GM19023 (cell line): Measurements from ENCODE around the gene RTKN2.
A peak's percentile ranks its signal among the peaks of the same experiment; 100 is the strongest.
"Not testable (repeated sequence)": the region's sequence is repeated elsewhere in the genome, so short reads cannot be mapped to it uniquely, and the experiment has no call there.

ENCODE experiments used
- ATAC-seq: cut with Tn5 transposase; IDR thresholded peaks from one replicate; pipeline ENCODE4 v1.9.1; 2021; ENCODE audit warnings: mild to moderate bottlenecking, moderate library complexity; ENCODE audit not compliant: unreplicated experiment

RTKN2 gene

DNA sequence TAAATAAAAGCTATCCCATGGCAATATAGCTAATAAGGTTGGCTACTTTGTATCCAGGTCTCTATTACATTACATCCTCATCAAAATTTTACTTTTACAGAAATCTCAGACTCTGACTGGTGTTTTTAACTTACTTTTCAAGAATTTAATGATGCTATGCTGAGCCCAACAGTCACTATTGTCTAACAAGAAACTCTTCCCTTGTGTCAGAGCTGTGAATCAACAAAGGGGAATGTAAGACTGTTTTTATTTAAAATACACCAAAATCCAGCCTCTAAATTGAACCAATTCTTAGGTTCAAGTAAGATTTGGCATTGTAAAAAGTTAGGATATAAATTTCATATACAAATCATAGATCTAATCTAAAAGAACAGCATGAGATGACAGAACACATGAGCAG, 7.0 kb downstream of the RTKN2 start:
- ATAC-seq = no peak

DNA sequence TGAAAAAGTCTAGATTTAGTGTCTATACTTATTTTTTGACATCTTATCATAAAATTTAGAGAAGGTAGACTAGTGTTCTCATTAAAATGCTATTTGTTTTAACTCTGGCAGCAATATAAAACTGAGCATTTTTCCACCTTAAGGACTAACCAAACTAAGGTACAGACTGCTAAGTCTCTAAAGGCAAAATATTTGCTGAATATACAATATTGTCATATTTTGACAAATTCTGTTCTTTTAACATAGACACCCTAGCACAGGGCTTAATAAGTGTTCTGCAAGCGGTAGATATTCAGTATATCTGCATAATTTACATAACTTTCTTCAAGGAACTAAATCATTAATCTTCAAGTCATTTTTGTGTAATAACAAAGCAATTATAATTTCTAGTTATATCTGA, 8.6 kb downstream of the RTKN2 start:
- no peak for ATAC-seq

DNA sequence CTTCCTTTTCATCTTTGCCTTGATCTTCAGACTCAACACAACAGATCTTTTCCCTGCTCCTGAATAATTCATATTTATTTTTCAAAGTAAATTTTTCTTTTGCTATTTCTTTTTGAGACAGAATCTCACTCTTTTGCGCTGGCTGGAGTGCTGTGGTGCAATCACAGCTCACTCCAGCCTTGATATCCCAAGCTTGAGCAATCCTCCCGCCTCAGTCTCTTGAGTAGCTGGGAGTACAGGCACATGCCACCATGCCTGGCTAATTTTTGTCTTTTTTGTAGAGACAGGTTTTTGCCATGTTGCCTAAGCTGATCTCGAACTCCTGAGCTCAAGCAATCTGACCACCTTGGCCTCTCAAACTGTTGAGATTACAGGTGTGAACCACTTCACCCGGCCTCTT, 9.2 kb downstream of the RTKN2 start:
- no peak for ATAC-seq

DNA sequence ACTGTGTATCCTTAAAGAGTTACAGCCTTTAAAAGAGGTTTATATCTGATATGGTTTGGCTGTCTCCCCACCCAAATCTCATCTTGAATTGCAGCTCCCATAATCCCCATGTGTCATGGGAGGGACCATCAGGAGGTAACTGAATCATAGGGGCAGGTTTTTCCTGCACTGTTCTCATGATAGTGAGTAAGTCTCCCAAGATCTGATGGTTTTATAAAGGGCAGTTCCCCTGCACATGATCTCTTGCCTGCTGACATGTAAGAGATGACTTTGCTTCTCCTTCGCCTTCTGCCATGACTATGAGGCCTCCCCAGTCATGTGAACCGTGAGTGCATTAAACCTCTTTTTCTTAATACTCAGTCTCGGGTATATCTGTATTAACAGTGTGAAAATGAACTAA, 9.7 kb downstream of the RTKN2 start:
- ATAC-seq = no peak

DNA sequence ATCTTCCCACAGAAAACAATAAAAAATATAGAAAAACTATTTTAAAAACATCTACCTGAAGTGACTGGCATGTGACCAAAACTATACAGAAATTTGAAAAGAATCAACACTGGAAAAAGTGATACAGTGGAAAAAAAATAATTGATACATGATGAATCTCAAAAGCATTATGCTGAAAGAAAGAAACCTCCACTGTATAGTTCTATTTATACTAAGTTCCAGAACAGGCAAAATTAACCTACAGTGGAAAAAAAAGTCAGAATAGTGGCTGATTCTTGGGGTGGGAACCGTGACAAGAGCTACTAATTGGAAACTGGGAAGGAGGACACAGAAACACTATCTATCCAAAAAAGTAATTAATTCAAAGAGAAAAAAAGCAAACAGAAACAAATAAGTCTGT, 14.9 kb downstream of the RTKN2 start:
- ATAC-seq = no peak

DNA sequence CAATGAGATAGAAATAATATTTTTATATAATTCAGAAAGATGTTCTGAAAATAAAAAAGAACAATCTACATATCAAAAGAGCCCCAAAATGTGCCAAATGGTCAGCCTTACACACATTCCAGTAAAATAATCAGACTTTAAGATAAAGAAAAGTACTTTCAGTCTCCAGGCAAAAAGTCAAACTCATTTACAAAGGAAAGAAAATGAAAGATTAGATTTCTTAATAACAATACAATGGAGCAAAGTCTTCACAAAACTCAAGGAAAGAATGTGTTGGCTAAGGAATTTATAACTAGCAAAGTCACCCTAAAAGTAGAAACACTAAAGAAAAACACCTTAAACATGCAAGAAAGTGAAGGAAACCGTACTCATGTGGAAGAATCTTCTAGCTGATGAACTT, 16.6 kb downstream of the RTKN2 start:
- no peak for ATAC-seq

DNA sequence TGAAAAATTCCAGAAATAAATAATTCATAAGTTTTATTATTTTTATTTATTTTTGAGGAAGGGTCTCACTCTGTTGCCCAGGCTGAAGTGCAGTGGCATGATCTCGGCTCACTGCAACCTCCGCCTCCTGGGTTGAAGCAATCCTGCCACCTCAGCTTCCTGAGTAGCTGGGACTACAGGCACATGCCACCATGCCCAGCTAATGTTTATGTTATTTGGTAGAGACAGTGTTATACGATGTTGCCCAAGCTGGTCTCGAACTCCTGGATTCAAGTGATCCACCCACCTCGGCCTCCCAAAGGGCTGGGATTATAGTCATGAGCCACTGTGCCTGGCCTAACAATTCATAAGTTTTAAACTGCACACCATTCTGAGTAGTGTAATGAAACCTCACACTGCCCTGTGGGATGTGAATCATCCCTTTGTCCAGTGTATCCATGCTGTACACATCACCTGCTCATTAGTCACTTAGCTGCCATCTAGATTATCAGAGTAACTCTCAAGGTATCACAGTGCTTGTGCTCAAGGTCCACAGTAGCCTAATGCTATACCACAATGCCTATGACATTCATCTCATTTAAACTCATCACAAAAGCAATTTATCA, 17.9 kb downstream of the RTKN2 start:
- no peak for ATAC-seq

DNA sequence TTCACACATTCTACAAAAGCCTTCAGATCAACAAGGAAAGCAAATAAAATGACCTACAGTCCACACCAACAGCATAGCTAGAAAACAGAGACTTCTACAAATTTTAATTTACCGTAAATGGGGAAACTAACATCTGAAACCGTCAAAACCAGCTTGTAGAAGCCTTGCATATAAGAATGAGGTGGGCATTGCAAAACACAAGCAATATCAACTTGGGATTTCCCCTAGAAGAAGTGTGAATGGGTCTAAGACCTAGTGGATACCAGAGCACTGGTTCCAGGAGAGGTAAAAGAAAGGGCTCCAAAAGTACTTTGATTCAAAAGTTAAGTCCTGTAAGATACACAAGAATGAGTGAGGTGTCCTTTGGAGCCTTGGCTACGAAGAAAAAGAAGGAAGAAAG, 18.7 kb downstream of the RTKN2 start:
- ATAC-seq = no peak

DNA sequence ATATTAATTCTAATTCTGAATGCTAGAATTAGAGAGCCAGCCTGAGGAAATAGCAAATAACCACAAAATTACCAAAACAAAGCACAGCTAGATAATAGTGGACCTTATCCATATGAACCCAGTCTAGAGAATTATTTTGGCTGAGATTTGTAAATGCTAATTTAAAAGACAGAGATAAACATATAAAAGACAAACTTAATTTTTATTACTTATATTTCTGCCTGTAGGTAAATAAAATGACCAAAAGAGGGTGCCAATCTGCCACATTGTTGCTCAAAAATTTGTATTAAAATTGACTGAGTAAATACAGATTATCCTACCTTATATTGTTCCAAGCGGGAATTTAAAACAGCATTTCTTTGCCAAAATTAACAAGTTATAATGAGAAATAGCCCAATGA, 20.2 kb downstream of the RTKN2 start:
- no peak for ATAC-seq

DNA sequence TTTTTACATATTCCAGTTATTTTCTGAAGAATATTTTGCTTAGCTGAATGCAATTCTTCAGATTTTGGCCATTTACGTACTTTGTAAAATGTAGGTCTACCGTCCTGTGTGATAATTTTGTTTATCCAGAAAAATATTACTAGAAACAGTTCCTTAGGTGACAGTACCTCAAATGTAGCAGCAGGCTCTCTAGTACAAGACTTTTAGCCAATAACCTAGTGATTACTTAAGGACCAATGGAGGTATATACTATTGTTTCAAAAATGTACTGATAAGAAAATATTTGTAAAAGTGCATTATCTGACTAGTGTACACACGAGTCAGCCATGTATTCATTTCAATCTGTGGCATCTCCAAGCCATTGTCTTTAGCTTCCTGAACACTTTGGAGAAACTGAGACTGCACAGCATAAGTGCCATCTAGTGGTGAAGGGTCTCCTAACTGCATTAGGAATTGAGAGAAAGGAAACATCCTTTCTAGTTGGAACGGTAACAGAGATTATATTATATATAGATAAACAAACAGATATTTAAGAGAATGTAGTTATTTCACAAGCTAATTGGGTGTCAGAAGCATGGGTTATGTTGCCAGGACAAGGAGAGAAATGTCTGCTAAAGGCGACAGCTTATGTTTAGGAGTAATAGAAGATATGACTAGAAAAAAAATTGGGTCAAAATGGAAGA, 23.7 kb downstream of the RTKN2 start:
- no peak for ATAC-seq

DNA sequence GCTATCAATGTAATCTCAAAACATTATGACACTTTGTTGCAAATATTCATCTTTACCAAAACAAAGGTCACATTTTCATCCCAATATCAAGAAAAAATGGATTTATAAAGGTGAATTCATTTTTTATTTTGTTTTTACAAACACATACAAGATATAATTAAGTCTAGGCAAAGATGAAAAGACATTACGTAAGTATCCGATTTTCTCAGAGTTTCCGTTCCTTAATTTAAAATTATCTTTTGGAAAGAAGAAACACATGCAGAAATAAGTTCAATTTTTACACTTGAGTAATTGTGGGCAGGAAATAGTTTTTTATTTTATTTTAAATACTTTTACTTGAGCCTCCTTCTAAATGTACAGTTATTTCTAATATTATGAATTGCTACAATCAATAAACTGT, 24.6 kb downstream of the RTKN2 start:
- no peak for ATAC-seq

DNA sequence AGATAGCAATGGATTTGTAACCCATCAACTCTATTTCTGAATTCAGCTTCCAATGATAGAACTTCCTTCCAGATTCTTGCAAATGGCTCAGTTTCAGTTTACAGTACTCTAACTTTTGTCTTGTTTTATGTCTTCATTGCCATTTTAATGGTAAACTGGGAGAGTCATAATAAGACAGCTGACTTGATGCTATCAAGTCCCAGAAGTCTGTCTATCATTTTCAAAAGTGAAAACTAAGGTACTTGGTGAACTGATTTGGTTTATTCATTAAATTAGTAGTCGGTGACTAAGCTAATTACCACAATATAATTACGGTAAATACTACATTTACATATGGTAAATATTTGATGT, 25.0 kb downstream of the RTKN2 start:
- peak; percentile 24 for ATAC-seq

DNA sequence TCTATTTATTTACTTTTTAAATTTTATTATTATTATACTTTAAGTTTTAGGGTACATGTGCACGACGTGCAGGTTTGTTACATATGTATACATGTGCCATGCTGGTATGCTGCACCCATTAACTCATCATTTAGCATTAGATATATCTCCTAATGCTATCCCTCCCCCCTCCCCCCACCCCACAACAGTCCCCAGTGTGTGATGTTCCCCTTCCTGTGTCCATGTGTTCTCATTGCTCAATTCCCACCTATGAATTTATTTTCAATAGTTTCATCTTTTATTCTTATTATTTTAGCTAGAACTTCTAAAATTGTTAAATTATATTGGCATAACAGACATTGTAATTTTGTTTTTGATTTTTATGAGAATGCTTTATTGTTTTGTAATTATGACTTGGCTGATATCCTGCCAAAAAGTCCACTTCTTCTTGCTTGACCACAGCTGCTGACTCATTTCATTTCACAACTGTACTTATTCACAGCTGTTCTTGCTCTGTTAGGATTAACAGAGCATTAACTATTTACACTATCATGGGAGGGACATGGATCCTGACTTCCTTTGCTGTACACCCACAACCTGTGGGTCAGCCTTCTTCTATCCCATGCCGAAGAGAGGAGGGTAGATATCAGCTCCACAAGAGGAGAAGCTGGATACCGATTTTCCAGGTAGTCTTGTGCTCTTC, 25.5 kb downstream of the RTKN2 start:
- peak; percentile 90 for ATAC-seq

DNA sequence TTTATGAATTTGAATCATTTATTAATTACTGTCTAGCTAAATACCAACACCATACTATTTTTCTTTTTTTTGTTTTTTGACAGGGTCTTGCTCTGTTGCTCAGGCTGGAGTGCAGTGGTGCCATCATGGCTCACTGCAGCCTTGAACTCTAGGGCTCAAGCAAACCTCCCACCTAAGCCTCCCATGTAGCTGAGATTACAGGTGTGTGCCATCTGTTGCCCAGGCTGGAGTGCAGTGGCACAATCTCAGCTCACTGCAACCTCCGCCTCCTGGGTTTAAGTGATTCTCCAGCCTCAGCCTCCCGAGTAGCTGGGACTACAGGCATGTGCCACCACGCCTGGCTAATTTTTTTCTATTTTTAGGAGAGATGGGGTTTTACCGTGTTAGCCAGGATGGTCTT, 27.1 kb downstream of the RTKN2 start:
- ATAC-seq = not testable (repeated sequence)

DNA sequence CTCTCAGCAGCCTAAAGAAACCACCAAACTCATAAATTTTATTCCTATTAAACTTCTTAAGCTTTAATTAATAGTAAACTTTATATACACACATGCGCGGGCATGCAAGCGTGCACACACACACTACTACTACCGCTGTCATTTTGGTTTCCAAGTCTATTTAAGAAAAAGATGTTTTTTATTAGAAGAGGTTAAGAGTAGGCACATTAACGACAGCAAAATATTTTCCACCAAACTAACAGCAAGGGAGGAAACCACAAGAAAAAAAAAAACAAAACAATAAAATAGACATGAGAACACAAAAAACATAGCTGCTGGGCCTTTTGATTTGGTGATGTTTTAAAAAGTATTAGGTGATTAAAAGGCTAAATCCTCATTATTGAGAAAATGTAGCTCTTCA, 28.6 kb downstream of the RTKN2 start:
- no peak for ATAC-seq

DNA sequence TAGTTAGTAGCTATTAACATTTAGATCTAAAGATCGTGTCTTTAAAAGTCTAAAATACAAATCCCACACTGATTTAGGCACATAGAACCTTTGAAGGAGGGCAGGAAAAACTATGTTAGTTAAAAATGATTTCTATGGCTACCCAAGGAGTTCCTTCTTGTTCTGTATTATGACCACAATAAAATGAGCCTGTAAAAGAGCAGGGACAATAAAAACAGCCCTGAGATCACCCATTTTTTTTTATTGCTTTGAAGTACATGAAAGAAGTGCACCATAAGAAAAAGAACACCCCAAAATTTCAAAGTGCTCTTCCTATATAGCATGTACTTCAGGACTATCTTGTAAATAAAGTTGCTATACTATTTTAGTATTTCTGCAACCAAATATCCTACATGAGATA, 29.8 kb downstream of the RTKN2 start:
- ATAC-seq = no peak

DNA sequence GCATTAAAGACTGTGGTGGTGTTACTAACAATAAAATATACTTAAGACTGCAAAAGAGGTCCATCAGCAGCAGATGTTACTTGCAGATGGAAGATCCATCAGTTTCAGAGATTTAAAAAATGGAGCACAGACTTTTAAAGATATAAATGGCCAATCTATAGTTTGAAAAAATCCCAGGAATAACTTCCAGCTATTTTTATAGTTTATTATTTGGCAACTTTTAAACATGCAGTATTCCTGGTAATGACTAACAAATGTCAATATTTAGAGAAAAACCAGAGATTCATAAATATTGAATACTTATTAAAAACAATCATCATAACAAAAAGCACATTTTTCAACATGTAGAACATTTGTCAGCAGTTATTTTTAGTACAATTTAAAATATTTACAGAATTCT, 30.7 kb downstream of the RTKN2 start:
- ATAC-seq = no peak

DNA sequence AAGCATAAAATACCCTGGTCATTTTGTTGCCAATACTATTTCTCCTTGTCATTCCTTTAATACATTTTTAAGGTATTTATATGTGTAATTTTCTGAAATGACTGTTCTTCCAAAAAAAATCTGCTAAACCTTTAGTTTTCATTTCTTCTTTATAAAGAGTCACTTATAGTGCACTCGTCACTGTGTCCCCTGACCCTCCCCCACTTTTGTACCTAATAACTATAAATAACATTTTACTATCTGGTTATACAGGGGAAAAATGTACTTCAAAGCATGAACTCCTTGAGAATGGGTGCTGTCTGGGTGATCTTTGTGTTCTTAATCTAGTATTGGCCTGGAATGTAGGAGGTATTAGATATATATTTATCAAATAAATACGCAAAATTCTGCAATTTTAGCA, 31.1 kb downstream of the RTKN2 start:
- ATAC-seq = no peak

DNA sequence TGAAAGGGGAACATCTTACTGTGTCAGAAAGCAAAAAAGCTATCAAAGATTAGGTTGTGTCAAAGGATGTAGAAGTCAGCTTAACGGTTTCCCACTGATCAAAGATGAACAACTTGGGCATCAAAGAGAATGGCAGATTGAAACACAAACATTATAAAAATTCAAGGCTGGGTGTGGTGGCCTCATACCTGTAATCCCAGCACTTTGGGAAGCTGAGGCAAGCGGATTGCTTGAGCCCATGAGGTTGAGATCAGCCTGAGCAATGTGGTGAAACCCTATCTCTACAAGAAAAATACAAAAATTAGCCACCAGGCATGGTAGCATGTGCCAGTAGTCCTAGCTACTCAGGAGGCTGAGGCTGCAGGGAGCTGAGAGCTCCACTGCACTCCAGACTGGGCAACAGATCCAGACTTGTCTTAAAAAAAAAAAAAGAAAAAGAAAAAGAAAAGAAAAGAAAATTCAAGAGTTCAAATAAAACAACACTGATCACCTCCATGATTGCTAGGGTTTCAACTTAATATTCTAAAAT, 34.5 kb downstream of the RTKN2 start:
- ATAC-seq = no peak

DNA sequence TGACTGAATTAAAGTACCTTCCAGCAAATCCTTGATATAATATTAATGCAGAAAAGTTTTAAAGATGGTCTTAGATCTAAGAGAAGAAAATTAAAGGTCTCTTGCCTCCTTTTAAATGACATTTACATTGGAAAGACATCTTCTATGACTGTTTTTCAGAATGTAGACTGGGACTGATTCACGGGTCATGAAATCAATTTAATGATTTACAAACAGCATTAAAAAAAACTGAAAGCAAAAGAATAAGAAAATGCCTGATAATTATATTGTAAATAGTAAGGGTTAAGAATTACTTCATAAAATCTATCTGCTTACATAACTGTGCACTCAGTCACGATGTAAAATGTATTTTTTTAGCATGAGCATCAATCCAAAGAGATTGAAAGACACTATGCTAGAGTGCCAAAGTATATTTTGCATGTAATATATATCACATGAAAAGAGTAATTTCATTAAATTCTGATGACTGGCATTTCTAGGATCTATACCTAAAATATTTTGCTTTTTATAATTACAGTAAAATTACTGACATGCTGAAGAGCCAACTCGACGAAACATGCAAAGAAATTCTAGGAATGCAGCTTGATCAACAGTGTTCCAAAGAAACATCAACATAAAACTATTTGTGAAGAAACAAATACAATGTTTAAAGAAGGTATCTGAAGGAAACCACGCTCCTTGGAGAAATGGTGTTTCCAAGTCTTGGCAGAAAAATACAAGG, 35.1 kb downstream of the RTKN2 start:
- ATAC-seq = no peak

DNA sequence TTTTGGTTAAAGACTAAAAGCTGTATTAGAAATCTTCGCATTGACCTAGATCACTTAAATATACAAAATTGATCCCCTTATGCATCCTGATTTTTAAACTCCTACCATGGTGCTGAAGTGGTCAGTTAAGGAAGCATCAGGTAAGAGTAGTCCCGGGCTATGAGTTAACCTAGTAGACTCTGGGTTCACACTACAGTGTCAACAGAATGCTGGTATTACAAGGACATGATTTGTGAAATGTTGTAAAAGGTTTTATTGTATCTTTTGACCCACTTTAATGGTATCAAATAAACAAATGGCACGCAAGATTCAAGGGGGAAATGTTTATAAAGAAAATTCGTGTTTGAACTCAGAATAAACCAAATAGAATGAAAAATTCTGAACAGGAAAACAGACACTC, 36.8 kb downstream of the RTKN2 start:
- no peak for ATAC-seq

DNA sequence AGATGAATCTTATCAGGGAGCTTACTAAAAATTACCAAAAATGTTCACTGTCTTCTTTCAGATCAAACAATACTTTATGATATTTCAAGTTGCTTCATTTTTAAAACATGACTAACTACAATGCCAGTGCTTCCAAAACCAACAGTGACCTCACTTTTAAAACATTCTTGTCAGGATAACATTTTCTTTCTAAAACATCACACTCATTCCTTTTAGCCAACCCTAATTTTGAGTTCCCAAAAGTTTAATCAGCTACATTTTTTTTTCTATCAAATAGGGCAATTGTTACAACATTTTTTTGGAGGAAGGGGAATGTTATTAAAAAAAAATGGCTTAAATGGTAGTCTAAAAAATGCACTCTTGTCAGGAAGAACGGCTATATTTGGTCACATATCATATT, 37.3 kb downstream of the RTKN2 start:
- ATAC-seq = no peak
